ENCODE measurements around the gene OR5B21.

Gene OR5B21

GRCh38 chr11:58493676-58494075, 14.2 kb downstream of the OR5B21 start:
- DNase-seq (ENCODE audit: low read depth): no peak

- DNase-seq (ENCODE audit: low read depth): no peak
These were observed 17.1 kb downstream of the OR5B21 start for GRCh38 chr11:58490827-58491226.

GRCh38 chr11:58487170-58487569, 20.7 kb downstream of the OR5B21 start:
- no peak for DNase-seq (ENCODE audit: low read depth)

- DNase-seq (ENCODE audit: low read depth): no peak
These were observed 21.9 kb downstream of the OR5B21 start for GRCh38 chr11:58485961-58486360.

- no peak for DNase-seq (ENCODE audit: low read depth)
These were observed 36.0 kb downstream of the OR5B21 start for GRCh38 chr11:58471892-58472291.

- DNase-seq (ENCODE audit: low read depth): no peak
These were observed 41.6 kb downstream of the OR5B21 start for GRCh38 chr11:58466293-58466692.

- DNase-seq (ENCODE audit: low read depth): no peak
These were observed 42.2 kb downstream of the OR5B21 start for GRCh38 chr11:58465690-58466089.

Measured in stromal cell of bone marrow (primary cell).